Loucy (cell line): ENCODE measurements around the gene TNP2.

Source experiments
- CTCF ChIP-seq: fragments of 200-600 bp; sonication (generic); conservative IDR thresholded peaks from 2 replicates; pipeline ENCODE4 v1.5.1; 2014; ENCODE audit warnings: mild to moderate bottlenecking, antibody characterized with exemption, low read length
- EZH2phosphoT487 ChIP-seq: fragments of 200-600 bp; IDR thresholded peaks from 2 replicates; pipeline ENCODE4 v1.6.1; 2018; ENCODE audit warnings: antibody characterized with exemption, mild to moderate bottlenecking, moderate library complexity, borderline replicate concordance

- TF ChIP-seq CTCF (no peak), EZH2phosphoT487 (no peak)
These were observed 34.4 kb upstream of the TNP2 start for GRCh38 chr16:11303405-11304138.
